ENCODE measurements around the gene TCF3. TPM values are rescaled to one million over a fixed set of nuclear protein-coding genes. Genes with fewer than 3 reads are reported as not detected.

Gene TCF3
- total and polyA plus RNA-seq, 4 donors: 5.2 to 119 (median 12.8) TPM

DNA sequence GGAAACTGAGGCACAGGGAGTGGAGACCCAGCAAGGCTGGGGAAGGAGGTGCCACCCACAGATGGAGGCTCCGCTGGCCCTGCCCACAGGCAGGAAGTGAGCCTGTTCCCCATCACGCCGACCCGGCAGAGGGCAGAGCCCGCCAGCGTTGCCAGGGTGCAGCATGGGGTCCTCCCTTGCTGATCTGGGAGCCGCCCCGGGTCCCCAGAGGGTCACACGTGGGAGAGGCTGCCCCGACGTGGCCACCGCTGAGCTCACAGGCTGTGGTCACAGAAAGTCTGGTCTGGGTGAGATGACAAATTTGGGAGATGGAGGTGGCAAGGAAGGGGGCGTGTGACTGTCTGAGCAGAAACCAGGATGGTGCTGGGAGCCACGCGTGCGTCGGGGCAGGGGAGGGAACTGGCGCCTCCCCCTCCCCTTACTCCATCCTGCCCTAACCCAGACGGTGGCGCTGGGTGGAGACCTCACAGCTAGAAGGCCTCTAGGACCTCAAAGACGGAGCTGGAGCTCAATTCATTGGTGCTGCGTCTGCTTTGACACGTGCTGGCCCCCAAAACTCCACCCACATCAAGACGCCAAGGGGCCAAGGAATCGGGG lies 92.0 kb downstream of the TCF3 start:
- Histone ChIP-seq H3K4me3 (ENCODE audit: low read depth in 1 of 3, low read length in 3 of 3) (no peak overlapping the region), H3K9me3 (ENCODE audit: control insufficient read depth in 4 of 4, low read length in 3 of 4) (no peaks in the 10 kb centered on the region), H3K27ac (ENCODE audit: low read depth in 1 of 2, low read length in 2 of 2) (no peak overlapping the region), H3K27me3 (ENCODE audit: control insufficient read depth in 4 of 4, insufficient read depth in 4 of 4, low read length in 3 of 4) (no peaks in the 10 kb centered on the region), H3K36me3 (ENCODE audit: control insufficient read depth in 4 of 4, insufficient read depth in 3 of 4, low read depth in 1 of 4, low read length in 3 of 4) (peaks cover 0 to 3% (median 0%) of the 10 kb centered on the region in 4 donors), H3K9ac (ENCODE audit: low read depth in 1 of 2, low read length in 2 of 2) (no peak overlapping the region), H3K4me1 (ENCODE audit: control insufficient read depth in 4 of 4, insufficient read depth in 4 of 4, low read length in 3 of 4) (no peaks in the 10 kb centered on the region)
- WGBS: 77% methylated on average over 25 of the region's 25 CpGs
- no peak for TF ChIP-seq MAX (IDR thresholded peaks at IDR 0.05)
- TF ChIP-seq HNF4A (conservative IDR thresholded peaks at IDR 0.05): no peak
- TF ChIP-seq FOXA1 (IDR thresholded peaks at IDR 0.05): no peak
- no peak for TF ChIP-seq FOXA2 (IDR thresholded peaks at IDR 0.05)
- TF ChIP-seq YY1 (IDR thresholded peaks at IDR 0.05): no peak
- TF ChIP-seq SP1 (IDR thresholded peaks at IDR 0.05): no peak
- TF ChIP-seq HNF4G (IDR thresholded peaks at IDR 0.05): no peak
- TF ChIP-seq, protein P1, sequence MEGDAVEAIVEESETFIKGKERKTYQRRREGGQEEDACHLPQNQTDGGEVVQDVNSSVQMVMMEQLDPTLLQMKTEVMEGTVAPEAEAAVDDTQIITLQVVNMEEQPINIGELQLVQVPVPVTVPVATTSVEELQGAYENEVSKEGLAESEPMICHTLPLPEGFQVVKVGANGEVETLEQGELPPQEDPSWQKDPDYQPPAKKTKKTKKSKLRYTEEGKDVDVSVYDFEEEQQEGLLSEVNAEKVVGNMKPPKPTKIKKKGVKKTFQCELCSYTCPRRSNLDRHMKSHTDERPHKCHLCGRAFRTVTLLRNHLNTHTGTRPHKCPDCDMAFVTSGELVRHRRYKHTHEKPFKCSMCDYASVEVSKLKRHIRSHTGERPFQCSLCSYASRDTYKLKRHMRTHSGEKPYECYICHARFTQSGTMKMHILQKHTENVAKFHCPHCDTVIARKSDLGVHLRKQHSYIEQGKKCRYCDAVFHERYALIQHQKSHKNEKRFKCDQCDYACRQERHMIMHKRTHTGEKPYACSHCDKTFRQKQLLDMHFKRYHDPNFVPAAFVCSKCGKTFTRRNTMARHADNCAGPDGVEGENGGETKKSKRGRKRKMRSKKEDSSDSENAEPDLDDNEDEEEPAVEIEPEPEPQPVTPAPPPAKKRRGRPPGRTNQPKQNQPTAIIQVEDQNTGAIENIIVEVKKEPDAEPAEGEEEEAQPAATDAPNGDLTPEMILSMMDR (IDR thresholded peaks at IDR 0.05; ENCODE audit: low read depth, low read length, missing input control): no peak
- TF ChIP-seq NR2F2 (IDR thresholded peaks at IDR 0.05): no peak
- no peak for TF ChIP-seq GABPA (IDR thresholded peaks at IDR 0.05 in 1 of 2, conservative IDR thresholded peaks at IDR 0.05 in 1 of 2)
- no peak for TF ChIP-seq EGR1 (IDR thresholded peaks at IDR 0.05; ENCODE audit: low read depth in 2 of 2)
- no peak for TF ChIP-seq ZBTB33 (IDR thresholded peaks at IDR 0.05)
- no peak for TF ChIP-seq ATF3 (IDR thresholded peaks at IDR 0.05)
- TF ChIP-seq JUND (IDR thresholded peaks at IDR 0.05): no peak
- TF ChIP-seq REST (IDR thresholded peaks at IDR 0.05): no peak
- no peak for TF ChIP-seq RXRA (IDR thresholded peaks at IDR 0.05)
- no peak for TF ChIP-seq RAD21 (IDR thresholded peaks at IDR 0.05)
- no peak for DNase-seq (ENCODE audit: low spot score)

Small RNA genes within 50 kb of the gene (small RNA-seq; reads per million reads assigned to genes)
- gene AC005943.2: not detected
- not detected for gene RN7SL477P
- not detected for gene RNU6-1223P

Other genes with a start within 250 kb of the TCF3 start
- 10 to 100 TPM; 30.0 to 45.0 TPM for gene DAZAP1, start 245.0 kb downstream of the TCF3 start, total RNA-seq
- 10 to 100 TPM in 1 of 2 donors, 1 to 10 TPM in 1; 5.4 to 29.4 TPM for gene DAZAP1, start 245.0 kb downstream of the TCF3 start, polyA plus RNA-seq
- gene RPS15, start 214.2 kb downstream of the TCF3 start, total RNA-seq: 100 to 1,000 TPM; 296 to 408 TPM
- gene RPS15, start 214.2 kb downstream of the TCF3 start, polyA plus RNA-seq: 100 to 1,000 TPM; 420 to 954 TPM
- under 1 TPM; under 0.01 to 0.05 TPM for gene APC2, start 202.5 kb downstream of the TCF3 start, total RNA-seq
- under 1 TPM; 0.01 to 0.06 TPM for gene APC2, start 202.5 kb downstream of the TCF3 start, polyA plus RNA-seq
- 10 to 100 TPM; 17.3 to 19.8 TPM for gene C19orf25, start 173.4 kb downstream of the TCF3 start, total RNA-seq
- 10 to 100 TPM; 15.1 to 19.8 TPM for gene C19orf25, start 173.4 kb downstream of the TCF3 start, polyA plus RNA-seq
- 1 to 10 TPM; 2.6 TPM for gene PCSK4, start 162.3 kb downstream of the TCF3 start, total RNA-seq
- 1 to 10 TPM in 1 of 2 donors, under 1 TPM in 1; 0.60 to 1.2 TPM for gene PCSK4, start 162.3 kb downstream of the TCF3 start, polyA plus RNA-seq
- gene REEP6, start 161.4 kb downstream of the TCF3 start, total RNA-seq: 100 to 1,000 TPM in 1 of 2 donors, 10 to 100 TPM in 1; 16.4 to 159 TPM
- gene REEP6, start 161.4 kb downstream of the TCF3 start, polyA plus RNA-seq: 100 to 1,000 TPM; 243 to 449 TPM
- gene ADAMTSL5, start 139.6 kb downstream of the TCF3 start, total RNA-seq: under 1 TPM; 0.09 to 0.75 TPM
- gene ADAMTSL5, start 139.6 kb downstream of the TCF3 start, polyA plus RNA-seq: 1 to 10 TPM; 1.4 to 1.8 TPM
- gene PLK5, start 128.5 kb downstream of the TCF3 start, total RNA-seq: not detected
- under 1 TPM in 1 of 2 donors, not detected in 1; 0.03 TPM for gene PLK5, start 128.5 kb downstream of the TCF3 start, polyA plus RNA-seq
- 1 to 10 TPM; 6.0 to 9.1 TPM for gene MEX3D, start 84.3 kb downstream of the TCF3 start, total RNA-seq
- 1 to 10 TPM in 1 of 2 donors, under 1 TPM in 1; 0.92 to 4.4 TPM for gene MEX3D, start 84.3 kb downstream of the TCF3 start, polyA plus RNA-seq
- gene MBD3, start 59.8 kb downstream of the TCF3 start, total RNA-seq: 10 to 100 TPM; 48.4 to 57.6 TPM
- gene MBD3, start 59.8 kb downstream of the TCF3 start, polyA plus RNA-seq: 10 to 100 TPM; 12.4 to 52.0 TPM
- 10 to 100 TPM; 23.8 to 37.4 TPM for gene UQCR11, start 47.2 kb downstream of the TCF3 start, total RNA-seq
- 100 to 1,000 TPM; 127 to 862 TPM for gene UQCR11, start 47.2 kb downstream of the TCF3 start, polyA plus RNA-seq
- gene ONECUT3, start 100.9 kb upstream of the TCF3 start, total RNA-seq: not detected
- not detected for gene ONECUT3, start 100.9 kb upstream of the TCF3 start, polyA plus RNA-seq
- gene ATP8B3, start 159.7 kb upstream of the TCF3 start, total RNA-seq: 1 to 10 TPM in 1 of 2 donors, under 1 TPM in 1; 0.50 to 3.1 TPM
- under 1 TPM; 0.42 to 0.53 TPM for gene ATP8B3, start 159.7 kb upstream of the TCF3 start, polyA plus RNA-seq
- 10 to 100 TPM in 1 of 2 donors, 1 to 10 TPM in 1; 8.3 to 11.5 TPM for gene REXO1, start 195.9 kb upstream of the TCF3 start, total RNA-seq
- 10 to 100 TPM in 1 of 2 donors, 1 to 10 TPM in 1; 2.0 to 10.0 TPM for gene REXO1, start 195.9 kb upstream of the TCF3 start, polyA plus RNA-seq
- 1 to 10 TPM; 4.4 to 7.6 TPM for gene KLF16, start 211.0 kb upstream of the TCF3 start, total RNA-seq
- 10 to 100 TPM in 1 of 2 donors, 1 to 10 TPM in 1; 1.2 to 14.8 TPM for gene KLF16, start 211.0 kb upstream of the TCF3 start, polyA plus RNA-seq
- 10 to 100 TPM; 25.4 to 28.6 TPM for gene ABHD17A, start 232.9 kb upstream of the TCF3 start, total RNA-seq
- 10 to 100 TPM in 1 of 2 donors, 1 to 10 TPM in 1; 8.1 to 30.2 TPM for gene ABHD17A, start 232.9 kb upstream of the TCF3 start, polyA plus RNA-seq